WTC11 (cell line): ENCODE measurements around the gene BAIAP2. TPM values are rescaled to one million over a fixed set of nuclear protein-coding genes. Genes with fewer than 3 reads are reported as not detected.

ENCODE experiments used
- ATAC-seq: fragments of 200-7000 bp; cut with Tn5 transposase; 2 replicates; pipeline ENCODE4 v1.10.0; 2021; ENCODE audit warnings: mild to moderate bottlenecking, moderate library complexity
- CTCF ChIA-PET: fragments of 300-600 bp; sonication (Branson Sonifier 250); formaldehyde crosslinking; loops from one replicate; lab custom pipeline; 2021; ENCODE audit warnings: antibody characterized with exemption; lab: Charles Lee
- POLR2A ChIA-PET: fragments of 350-600 bp; sonication (Branson Sonifier 250); formaldehyde crosslinking; loops from one replicate; lab custom pipeline; 2021; ENCODE audit warnings: antibody characterized with exemption; lab: Charles Lee
- DNase-seq: peaks from one replicate; pipeline ENCODE4 v3.0.0; 2021; ENCODE audit warnings: low spot score
- H3K27ac Mint-ChIP-seq: 2 replicates; pipeline ENCODE4 v1.8.0; 2021; ENCODE audit warnings: mixed read lengths
- H3K27me3 Mint-ChIP-seq: 2 replicates; pipeline ENCODE4 v1.8.0; 2021; ENCODE audit warnings: low read depth, mild to moderate bottlenecking, moderate library complexity, mixed read lengths
- H3K36me3 Mint-ChIP-seq: 2 replicates; pipeline ENCODE4 v1.8.0; 2021; ENCODE audit warnings: mixed read lengths
- H3K4me1 Mint-ChIP-seq: 2 replicates; pipeline ENCODE4 v1.8.0; 2022; ENCODE audit warnings: mixed read lengths
- H3K4me3 Mint-ChIP-seq: 2 replicates; pipeline ENCODE4 v1.8.0; 2021; ENCODE audit warnings: mild to moderate bottlenecking, moderate library complexity, mixed read lengths
- H3K9me3 Mint-ChIP-seq: 2 replicates; pipeline ENCODE4 v1.8.0; 2021; ENCODE audit warnings: mixed read lengths
- ATF1 ChIP-seq: sonication (generic); formaldehyde crosslinking; IDR thresholded peaks from 2 replicates; pipeline ENCODE4 v1.8.1; 2023; ENCODE audit warnings: mild to moderate bottlenecking, moderate library complexity, missing genetic modification reagents
- CREB1 ChIP-seq: sonication (generic); formaldehyde crosslinking; IDR thresholded peaks from 2 replicates; pipeline ENCODE4 v1.8.0; 2023; ENCODE audit warnings: mild to moderate bottlenecking, missing genetic modification reagents
- FOXJ3 ChIP-seq: sonication (generic); formaldehyde crosslinking; IDR thresholded peaks from 2 replicates; pipeline ENCODE4 v1.9.0; 2021; ENCODE audit warnings: missing genetic modification reagents, mild to moderate bottlenecking, borderline replicate concordance
- GTF2I ChIP-seq: fragments of 250-450 bp; sonication (Bioruptor Pico); conservative IDR thresholded peaks from 2 replicates; pipeline ENCODE4 v1.4.0; 2021; ENCODE audit warnings: mild to moderate bottlenecking
- HMGA2 ChIP-seq: fragments of 250-450 bp; sonication (Bioruptor Pico); IDR thresholded peaks from 2 replicates; pipeline ENCODE4 v1.4.0; 2021; ENCODE audit warnings: mild to moderate bottlenecking, moderate library complexity
- NR1H2 ChIP-seq: sonication (generic); formaldehyde crosslinking; IDR thresholded peaks from 2 replicates; pipeline ENCODE4 v1.9.0; 2021; ENCODE audit warnings: mild to moderate bottlenecking, moderate library complexity, missing genetic modification reagents
- OVOL2 ChIP-seq: fragments of 250-450 bp; sonication (Bioruptor Pico); IDR thresholded peaks from 2 replicates; pipeline ENCODE4 v1.9.0; 2021; ENCODE audit warnings: mild to moderate bottlenecking, borderline replicate concordance
- SOX15 ChIP-seq: fragments of 250-450 bp; sonication (Bioruptor Pico); IDR thresholded peaks from 2 replicates; pipeline ENCODE4 v1.9.0; 2021; ENCODE audit warnings: mild to moderate bottlenecking
- TEAD1 ChIP-seq: sonication (generic); formaldehyde crosslinking; IDR thresholded peaks from 2 replicates; pipeline ENCODE4 v1.8.0; 2022; ENCODE audit warnings: mild to moderate bottlenecking, missing genetic modification reagents
- ZBTB21 ChIP-seq: sonication (generic); formaldehyde crosslinking; IDR thresholded peaks from 2 replicates; pipeline ENCODE4 v1.8.1; 2023; ENCODE audit warnings: mild to moderate bottlenecking, missing genetic modification reagents, borderline replicate concordance
- ZNF219 ChIP-seq: sonication (generic); formaldehyde crosslinking; IDR thresholded peaks from 2 replicates; pipeline ENCODE4 v1.8.0; 2023; ENCODE audit warnings: missing genetic modification reagents, mild to moderate bottlenecking, borderline replicate concordance
- ZNF232 ChIP-seq: sonication (generic); formaldehyde crosslinking; IDR thresholded peaks from 2 replicates; pipeline ENCODE4 v1.8.0; 2022; ENCODE audit warnings: mild to moderate bottlenecking, missing genetic modification reagents
- total RNA-seq: library from RNA; stranded (reverse); gene quantifications from 3 replicates; pipeline ENCODE4 v1.2.3, GENCODE V29; 2021
- TF ChIP-seq, protein P1 (sequence below): fragments of 250-450 bp; sonication (Bioruptor Pico); IDR thresholded peaks from 2 replicates; pipeline ENCODE4 v2.1.2; 2022; ENCODE audit warnings: mild to moderate bottlenecking, moderate library complexity
- TF ChIP-seq, protein P2 (sequence below): sonication (generic); formaldehyde crosslinking; IDR thresholded peaks from 2 replicates; pipeline ENCODE4 v1.8.0; 2023; ENCODE audit warnings: missing genetic modification reagents, mild to moderate bottlenecking, borderline replicate concordance
- TF ChIP-seq, protein P3 (sequence below): sonication (generic); formaldehyde crosslinking; IDR thresholded peaks from 2 replicates; pipeline ENCODE4 v1.8.1; 2023; ENCODE audit warnings: mild to moderate bottlenecking, missing genetic modification reagents
- TF ChIP-seq, protein P4 (sequence below): fragments of 250-450 bp; sonication (Bioruptor Pico); IDR thresholded peaks from 2 replicates; pipeline ENCODE4 v1.9.0; 2021; ENCODE audit warnings: mild to moderate bottlenecking
- TF ChIP-seq, protein P5 (sequence below): fragments of 250-450 bp; sonication (Bioruptor Pico); IDR thresholded peaks from 2 replicates; pipeline ENCODE4 v1.9.0; 2021; ENCODE audit warnings: mild to moderate bottlenecking
- TF ChIP-seq, protein P6 (sequence below): fragments of 250-450 bp; sonication (Bioruptor Pico); conservative IDR thresholded peaks from 2 replicates; pipeline ENCODE4 v1.9.0; 2021; ENCODE audit warnings: mild to moderate bottlenecking
- TF ChIP-seq, protein P7 (sequence below): fragments of 200-600 bp; IDR thresholded peaks from 2 replicates; pipeline ENCODE4 v1.8.0; 2022; ENCODE audit warnings: antibody characterized with exemption
- TF ChIP-seq, protein P8 (sequence below): sonication (generic); formaldehyde crosslinking; IDR thresholded peaks from 2 replicates; pipeline ENCODE4 v1.8.1; 2023; ENCODE audit warnings: mild to moderate bottlenecking, missing genetic modification reagents, moderate library complexity

BAIAP2 gene
- total RNA-seq, 1 experiment from 2014 or later = 20.7 TPM

DNA sequence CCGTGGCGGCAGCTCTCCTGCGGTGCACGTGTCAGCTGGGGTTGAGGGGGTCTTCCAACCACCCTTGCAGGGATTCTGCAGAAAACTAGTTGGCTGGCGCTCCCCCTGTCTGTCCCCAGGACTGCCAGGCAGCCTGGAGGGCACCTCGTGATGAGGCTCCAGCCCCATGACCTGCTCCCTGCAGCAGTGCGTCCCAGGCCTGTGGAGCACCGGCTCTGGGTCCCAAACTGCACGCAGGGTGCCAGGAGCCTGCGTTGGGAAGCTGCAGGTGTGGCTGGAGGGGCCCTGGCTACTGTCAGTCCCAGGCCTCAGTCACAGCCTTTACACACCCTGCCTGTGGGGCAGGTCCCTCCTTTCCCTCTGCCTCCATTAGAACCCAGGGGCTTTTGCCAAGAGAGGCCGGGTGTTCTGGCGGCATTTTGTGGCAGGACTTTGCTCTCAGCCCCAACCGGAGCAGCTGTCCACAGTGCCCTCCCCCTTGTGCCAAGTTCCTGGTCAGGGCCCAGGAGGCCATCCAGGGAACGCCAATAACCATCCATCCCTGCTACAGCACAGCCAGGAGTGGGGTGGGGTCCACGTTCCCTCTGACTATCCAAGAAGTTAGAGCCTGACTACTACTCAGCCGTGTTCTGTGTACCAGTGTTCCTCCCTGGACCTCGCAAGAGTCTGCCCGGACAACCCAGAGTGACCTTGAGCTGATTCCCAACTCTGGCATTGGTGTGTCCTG lies 34.2 kb upstream of the BAIAP2 start:
- H3K4me1 Mint-ChIP-seq = peaks cover 3% of the 10 kb centered on the region; the same call in 1 of the 2 replicates
- H3K27me3 Mint-ChIP-seq = peaks cover 36% of the 10 kb centered on the region
- POLR2A ChIA-PET = no interaction called here
- no peaks in the 10 kb centered on the region for H3K9me3 Mint-ChIP-seq
- no peaks in the 10 kb centered on the region; the same call in 1 of the 2 replicates for H3K36me3 Mint-ChIP-seq
- ATAC-seq = no peak
- no peak overlapping the region for H3K4me3 Mint-ChIP-seq
- CTCF ChIA-PET = interaction anchor here (2.0 kb wide), 1 partner anchor 96 kb away, joined by 4 read pairs; no protein-coding TSS in a partner anchor
- H3K27ac Mint-ChIP-seq = no peak overlapping the region
- TF ChIP-seq, protein P1, sequence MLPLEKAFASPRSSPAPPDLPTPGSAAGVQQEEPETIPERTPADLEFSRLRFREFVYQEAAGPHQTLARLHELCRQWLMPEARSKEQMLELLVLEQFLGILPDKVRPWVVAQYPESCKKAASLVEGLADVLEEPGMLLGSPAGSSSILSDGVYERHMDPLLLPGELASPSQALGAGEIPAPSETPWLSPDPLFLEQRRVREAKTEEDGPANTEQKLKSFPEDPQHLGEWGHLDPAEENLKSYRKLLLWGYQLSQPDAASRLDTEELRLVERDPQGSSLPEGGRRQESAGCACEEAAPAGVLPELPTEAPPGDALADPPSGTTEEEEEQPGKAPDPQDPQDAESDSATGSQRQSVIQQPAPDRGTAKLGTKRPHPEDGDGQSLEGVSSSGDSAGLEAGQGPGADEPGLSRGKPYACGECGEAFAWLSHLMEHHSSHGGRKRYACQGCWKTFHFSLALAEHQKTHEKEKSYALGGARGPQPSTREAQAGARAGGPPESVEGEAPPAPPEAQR = no peak
- TF ChIP-seq, protein P2, sequence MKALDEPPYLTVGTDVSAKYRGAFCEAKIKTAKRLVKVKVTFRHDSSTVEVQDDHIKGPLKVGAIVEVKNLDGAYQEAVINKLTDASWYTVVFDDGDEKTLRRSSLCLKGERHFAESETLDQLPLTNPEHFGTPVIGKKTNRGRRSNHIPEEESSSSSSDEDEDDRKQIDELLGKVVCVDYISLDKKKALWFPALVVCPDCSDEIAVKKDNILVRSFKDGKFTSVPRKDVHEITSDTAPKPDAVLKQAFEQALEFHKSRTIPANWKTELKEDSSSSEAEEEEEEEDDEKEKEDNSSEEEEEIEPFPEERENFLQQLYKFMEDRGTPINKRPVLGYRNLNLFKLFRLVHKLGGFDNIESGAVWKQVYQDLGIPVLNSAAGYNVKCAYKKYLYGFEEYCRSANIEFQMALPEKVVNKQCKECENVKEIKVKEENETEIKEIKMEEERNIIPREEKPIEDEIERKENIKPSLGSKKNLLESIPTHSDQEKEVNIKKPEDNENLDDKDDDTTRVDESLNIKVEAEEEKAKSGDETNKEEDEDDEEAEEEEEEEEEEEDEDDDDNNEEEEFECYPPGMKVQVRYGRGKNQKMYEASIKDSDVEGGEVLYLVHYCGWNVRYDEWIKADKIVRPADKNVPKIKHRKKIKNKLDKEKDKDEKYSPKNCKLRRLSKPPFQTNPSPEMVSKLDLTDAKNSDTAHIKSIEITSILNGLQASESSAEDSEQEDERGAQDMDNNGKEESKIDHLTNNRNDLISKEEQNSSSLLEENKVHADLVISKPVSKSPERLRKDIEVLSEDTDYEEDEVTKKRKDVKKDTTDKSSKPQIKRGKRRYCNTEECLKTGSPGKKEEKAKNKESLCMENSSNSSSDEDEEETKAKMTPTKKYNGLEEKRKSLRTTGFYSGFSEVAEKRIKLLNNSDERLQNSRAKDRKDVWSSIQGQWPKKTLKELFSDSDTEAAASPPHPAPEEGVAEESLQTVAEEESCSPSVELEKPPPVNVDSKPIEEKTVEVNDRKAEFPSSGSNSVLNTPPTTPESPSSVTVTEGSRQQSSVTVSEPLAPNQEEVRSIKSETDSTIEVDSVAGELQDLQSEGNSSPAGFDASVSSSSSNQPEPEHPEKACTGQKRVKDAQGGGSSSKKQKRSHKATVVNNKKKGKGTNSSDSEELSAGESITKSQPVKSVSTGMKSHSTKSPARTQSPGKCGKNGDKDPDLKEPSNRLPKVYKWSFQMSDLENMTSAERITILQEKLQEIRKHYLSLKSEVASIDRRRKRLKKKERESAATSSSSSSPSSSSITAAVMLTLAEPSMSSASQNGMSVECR = no peak
- TF ChIP-seq ZNF232 (CRISPR knock-in tag) (no peak), ATF1 (CRISPR knock-in tag) (no peak), ZBTB21 (CRISPR knock-in tag) (no peak), SOX15 (no peak), TEAD1 (CRISPR knock-in tag) (no peak), ZNF219 (CRISPR knock-in tag) (no peak)
- TF ChIP-seq, protein P3, sequence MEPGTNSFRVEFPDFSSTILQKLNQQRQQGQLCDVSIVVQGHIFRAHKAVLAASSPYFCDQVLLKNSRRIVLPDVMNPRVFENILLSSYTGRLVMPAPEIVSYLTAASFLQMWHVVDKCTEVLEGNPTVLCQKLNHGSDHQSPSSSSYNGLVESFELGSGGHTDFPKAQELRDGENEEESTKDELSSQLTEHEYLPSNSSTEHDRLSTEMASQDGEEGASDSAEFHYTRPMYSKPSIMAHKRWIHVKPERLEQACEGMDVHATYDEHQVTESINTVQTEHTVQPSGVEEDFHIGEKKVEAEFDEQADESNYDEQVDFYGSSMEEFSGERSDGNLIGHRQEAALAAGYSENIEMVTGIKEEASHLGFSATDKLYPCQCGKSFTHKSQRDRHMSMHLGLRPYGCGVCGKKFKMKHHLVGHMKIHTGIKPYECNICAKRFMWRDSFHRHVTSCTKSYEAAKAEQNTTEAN = no peak
- TF ChIP-seq, protein P4, sequence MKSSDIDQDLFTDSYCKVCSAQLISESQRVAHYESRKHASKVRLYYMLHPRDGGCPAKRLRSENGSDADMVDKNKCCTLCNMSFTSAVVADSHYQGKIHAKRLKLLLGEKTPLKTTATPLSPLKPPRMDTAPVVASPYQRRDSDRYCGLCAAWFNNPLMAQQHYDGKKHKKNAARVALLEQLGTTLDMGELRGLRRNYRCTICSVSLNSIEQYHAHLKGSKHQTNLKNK (CRISPR knock-in tag) = no peak
- no peak for DNase-seq

DNA sequence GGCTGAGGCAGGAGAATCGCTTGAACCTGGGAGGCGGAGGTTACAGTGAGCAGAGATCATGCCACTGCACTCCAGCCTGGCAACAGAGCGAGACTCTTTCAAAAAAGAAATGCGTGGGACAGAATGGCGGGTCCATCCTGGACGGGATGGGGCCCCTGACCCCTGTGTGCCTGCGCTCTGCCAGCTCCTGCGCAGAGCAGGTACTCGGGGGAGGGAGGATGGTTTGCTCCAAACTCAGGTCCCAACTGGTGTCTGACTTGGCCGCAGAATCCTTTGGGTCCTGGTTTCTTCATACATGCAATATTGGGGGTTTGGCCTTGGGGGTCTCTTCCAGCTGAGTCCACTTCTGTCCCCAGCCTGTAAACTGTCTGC lies 33.0 kb upstream of the BAIAP2 start:
- H3K4me3 Mint-ChIP-seq = no peak overlapping the region
- TF ChIP-seq, protein P5, sequence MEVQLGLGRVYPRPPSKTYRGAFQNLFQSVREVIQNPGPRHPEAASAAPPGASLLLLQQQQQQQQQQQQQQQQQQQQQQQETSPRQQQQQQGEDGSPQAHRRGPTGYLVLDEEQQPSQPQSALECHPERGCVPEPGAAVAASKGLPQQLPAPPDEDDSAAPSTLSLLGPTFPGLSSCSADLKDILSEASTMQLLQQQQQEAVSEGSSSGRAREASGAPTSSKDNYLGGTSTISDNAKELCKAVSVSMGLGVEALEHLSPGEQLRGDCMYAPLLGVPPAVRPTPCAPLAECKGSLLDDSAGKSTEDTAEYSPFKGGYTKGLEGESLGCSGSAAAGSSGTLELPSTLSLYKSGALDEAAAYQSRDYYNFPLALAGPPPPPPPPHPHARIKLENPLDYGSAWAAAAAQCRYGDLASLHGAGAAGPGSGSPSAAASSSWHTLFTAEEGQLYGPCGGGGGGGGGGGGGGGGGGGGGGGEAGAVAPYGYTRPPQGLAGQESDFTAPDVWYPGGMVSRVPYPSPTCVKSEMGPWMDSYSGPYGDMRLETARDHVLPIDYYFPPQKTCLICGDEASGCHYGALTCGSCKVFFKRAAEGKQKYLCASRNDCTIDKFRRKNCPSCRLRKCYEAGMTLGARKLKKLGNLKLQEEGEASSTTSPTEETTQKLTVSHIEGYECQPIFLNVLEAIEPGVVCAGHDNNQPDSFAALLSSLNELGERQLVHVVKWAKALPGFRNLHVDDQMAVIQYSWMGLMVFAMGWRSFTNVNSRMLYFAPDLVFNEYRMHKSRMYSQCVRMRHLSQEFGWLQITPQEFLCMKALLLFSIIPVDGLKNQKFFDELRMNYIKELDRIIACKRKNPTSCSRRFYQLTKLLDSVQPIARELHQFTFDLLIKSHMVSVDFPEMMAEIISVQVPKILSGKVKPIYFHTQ (CRISPR knock-in tag) = no peak
- TF ChIP-seq HMGA2 (no peak), FOXJ3 (no peak), GTF2I (no peak), OVOL2 (CRISPR knock-in tag) (no peak), CREB1 (CRISPR knock-in tag) (no peak), NR1H2 (CRISPR knock-in tag) (no peak)
- TF ChIP-seq, protein P6, sequence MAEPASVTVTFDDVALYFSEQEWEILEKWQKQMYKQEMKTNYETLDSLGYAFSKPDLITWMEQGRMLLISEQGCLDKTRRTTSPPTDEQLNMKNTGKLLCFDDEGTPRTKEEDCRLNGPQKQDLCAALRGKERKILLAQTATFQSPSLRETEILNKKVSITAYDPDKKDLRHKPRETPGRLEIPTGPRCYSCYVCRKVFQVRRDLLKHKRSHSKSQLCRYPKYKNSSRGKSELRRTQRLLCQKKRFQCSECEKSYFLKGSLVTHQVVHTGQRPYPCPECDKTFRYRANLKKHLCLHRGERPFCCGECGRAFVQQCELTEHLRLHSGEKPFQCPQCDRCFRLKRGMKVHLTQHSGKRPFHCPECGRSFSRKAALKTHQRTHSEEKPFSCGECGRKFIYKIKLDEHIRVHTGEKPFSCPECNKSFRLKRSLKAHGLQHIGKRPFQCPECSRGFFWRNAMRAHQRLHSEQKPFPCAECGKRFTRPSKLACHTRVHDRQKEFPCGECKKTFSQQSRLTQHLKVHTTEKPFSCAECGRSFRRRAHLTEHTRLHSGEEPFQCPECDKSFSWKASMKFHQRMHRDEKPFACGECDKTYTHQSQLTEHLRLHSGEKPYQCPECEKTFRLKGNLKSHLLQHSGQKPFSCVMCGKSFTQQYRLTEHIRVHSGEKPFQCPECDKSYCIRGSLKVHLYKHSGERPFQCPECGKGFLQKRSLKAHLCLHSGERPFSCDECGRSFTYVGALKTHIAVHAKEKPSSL (CRISPR knock-in tag) = no peak
- TF ChIP-seq, protein P7, sequence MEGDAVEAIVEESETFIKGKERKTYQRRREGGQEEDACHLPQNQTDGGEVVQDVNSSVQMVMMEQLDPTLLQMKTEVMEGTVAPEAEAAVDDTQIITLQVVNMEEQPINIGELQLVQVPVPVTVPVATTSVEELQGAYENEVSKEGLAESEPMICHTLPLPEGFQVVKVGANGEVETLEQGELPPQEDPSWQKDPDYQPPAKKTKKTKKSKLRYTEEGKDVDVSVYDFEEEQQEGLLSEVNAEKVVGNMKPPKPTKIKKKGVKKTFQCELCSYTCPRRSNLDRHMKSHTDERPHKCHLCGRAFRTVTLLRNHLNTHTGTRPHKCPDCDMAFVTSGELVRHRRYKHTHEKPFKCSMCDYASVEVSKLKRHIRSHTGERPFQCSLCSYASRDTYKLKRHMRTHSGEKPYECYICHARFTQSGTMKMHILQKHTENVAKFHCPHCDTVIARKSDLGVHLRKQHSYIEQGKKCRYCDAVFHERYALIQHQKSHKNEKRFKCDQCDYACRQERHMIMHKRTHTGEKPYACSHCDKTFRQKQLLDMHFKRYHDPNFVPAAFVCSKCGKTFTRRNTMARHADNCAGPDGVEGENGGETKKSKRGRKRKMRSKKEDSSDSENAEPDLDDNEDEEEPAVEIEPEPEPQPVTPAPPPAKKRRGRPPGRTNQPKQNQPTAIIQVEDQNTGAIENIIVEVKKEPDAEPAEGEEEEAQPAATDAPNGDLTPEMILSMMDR = no peak
- TF ChIP-seq, protein P8, sequence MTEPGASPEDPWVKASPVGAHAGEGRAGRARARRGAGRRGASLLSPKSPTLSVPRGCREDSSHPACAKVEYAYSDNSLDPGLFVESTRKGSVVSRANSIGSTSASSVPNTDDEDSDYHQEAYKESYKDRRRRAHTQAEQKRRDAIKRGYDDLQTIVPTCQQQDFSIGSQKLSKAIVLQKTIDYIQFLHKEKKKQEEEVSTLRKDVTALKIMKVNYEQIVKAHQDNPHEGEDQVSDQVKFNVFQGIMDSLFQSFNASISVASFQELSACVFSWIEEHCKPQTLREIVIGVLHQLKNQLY = no peak

More for the DNA sequence above, 33.0 kb upstream of the BAIAP2 start:
- H3K36me3 Mint-ChIP-seq = no peaks in the 10 kb centered on the region; the same call in 1 of the 2 replicates
- H3K27ac Mint-ChIP-seq = no peak overlapping the region
- POLR2A ChIA-PET = no interaction called here
- CTCF ChIA-PET = interaction anchor here (0.7 to 2.0 kb wide), 4 partner anchors 11 to 95 kb away, joined by 4 to 8 read pairs (median 4); partner anchors contain the start of gene CHMP6
- H3K4me1 Mint-ChIP-seq = peaks cover 3% of the 10 kb centered on the region; the same call in 1 of the 2 replicates
- no peaks in the 10 kb centered on the region for H3K9me3 Mint-ChIP-seq
- no peak for DNase-seq
- peaks cover 47% of the 10 kb centered on the region for H3K27me3 Mint-ChIP-seq
- no peak for ATAC-seq
